Lower leg skin (tissue), 3 donors: ENCODE data around the gene B3GALT5.

Source experiments
- POLR2A ChIP-seq, 2 donors: fragments of 450-650 bp; IDR thresholded peaks; one replicate each; pipeline ENCODE4 v1.6.1; 2016 to 2017; ENCODE audit warnings: antibody characterized with exemption in 2 of 2, mild to moderate bottlenecking in 1 of 2, moderate library complexity in 1 of 2
- TF ChIP-seq, protein P1 (sequence below), 3 donors: fragments of 450-650 bp; IDR thresholded peaks; one replicate each; pipeline ENCODE4 v1.5.1; 2016; ENCODE audit warnings: antibody characterized with exemption in 3 of 3, mild to moderate bottlenecking in 3 of 3, moderate library complexity in 2 of 3

- TF ChIP-seq, protein P1, sequence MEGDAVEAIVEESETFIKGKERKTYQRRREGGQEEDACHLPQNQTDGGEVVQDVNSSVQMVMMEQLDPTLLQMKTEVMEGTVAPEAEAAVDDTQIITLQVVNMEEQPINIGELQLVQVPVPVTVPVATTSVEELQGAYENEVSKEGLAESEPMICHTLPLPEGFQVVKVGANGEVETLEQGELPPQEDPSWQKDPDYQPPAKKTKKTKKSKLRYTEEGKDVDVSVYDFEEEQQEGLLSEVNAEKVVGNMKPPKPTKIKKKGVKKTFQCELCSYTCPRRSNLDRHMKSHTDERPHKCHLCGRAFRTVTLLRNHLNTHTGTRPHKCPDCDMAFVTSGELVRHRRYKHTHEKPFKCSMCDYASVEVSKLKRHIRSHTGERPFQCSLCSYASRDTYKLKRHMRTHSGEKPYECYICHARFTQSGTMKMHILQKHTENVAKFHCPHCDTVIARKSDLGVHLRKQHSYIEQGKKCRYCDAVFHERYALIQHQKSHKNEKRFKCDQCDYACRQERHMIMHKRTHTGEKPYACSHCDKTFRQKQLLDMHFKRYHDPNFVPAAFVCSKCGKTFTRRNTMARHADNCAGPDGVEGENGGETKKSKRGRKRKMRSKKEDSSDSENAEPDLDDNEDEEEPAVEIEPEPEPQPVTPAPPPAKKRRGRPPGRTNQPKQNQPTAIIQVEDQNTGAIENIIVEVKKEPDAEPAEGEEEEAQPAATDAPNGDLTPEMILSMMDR (IDR thresholded peaks at IDR 0.05) = no peak
- TF ChIP-seq POLR2A (IDR thresholded peaks at IDR 0.05) = no peak
Measured at GRCh38 chr21:39613041-39613934, 548 bp downstream of the B3GALT5 start.
